KOPT-K1 (cell line): ENCODE measurements around the gene FAM114A1.
"Not testable (repeated sequence)": the region's sequence is repeated elsewhere in the genome, so short reads cannot be mapped to it uniquely, and the experiment has no call there.

Experiments
- H3K27ac ChIP-seq: fragments of 200-600 bp; sonication (generic); 2 replicates; pipeline ENCODE4 v1.5.1; 2016; ENCODE audit warnings: antibody characterized with exemption, mild to moderate bottlenecking, low read depth, low read length; ENCODE audit not compliant: poor library complexity, severe bottlenecking
- H3K36me3 ChIP-seq: fragments of 200-600 bp; sonication (generic); 2 replicates; pipeline ENCODE4 v1.5.1; 2017; ENCODE audit warnings: antibody characterized with exemption, mild to moderate bottlenecking, low read length, moderate library complexity; ENCODE audit not compliant: insufficient read depth
- H3K9me3 ChIP-seq: fragments of 200-600 bp; sonication (generic); 2 replicates; pipeline ENCODE4 v1.5.1; 2017; ENCODE audit warnings: antibody characterized with exemption, low read length, mild to moderate bottlenecking; ENCODE audit not compliant: insufficient read depth, poor library complexity, severe bottlenecking

Gene FAM114A1

DNA sequence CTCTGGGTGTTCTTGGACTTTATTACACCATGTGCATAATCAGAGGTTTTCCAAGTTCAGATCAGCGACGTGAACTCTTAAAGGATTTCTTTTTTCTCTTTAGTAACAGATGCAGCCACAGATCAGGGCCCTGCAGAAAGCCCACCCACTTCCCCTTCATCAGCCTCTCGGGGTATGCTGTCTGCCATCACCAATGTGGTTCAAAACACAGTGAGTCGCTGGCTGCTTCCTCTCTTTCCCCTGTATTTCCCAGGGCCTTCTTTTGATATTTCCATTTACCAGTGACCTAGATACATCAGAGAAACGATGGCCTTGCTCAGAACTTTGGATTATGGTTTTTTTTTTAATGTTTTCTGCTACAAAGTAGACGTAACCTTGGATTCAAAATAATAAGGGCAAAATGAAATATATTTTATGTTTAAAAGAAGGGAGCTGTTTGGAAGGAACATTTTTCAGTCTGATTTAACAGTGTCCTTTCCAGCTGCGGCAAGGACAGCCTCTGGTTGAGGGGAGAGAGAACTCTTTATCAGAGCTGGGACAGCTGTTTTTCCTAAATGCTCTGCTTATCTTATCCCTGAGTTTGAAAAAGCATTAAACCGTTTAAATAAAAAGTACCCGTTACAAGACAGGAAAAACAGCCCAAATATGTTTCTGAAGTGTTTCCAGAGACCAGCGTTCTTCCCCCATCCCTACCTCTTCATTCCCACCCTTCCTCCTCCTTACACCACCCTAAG, 38.2 kb downstream of the FAM114A1 start:
- no peaks in the 10 kb centered on the region for H3K36me3 ChIP-seq
- no peak overlapping the region for H3K27ac ChIP-seq
- no peaks in the 10 kb centered on the region for H3K9me3 ChIP-seq

DNA sequence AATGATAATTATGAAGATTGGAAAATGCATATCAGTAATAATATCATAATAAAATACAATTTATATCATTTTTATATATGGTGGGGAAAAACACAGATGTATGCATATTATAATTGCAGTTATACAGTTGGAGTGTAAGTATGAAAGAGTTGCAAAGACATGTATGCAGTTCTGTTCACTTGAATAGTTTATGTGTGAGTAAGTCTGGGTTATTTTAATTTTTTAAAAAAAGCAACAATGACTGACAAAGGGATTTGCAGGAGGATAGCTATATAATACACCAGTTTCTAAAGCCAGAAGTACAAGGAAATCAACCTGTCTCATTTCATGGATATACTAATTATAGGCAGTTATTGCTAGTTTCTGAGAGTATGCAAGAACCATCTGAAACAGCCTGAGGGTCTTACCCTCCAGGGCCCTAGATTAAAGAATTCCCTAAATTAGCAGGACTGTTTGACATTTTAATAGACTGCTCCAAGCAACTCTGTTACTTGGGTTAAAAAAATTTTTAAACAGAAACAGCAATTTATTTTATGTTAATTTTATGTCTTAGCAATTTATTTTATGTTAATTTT, 40.2 kb downstream of the FAM114A1 start:
- Histone ChIP-seq H3K27ac (no peak overlapping the region), H3K36me3 (no peaks in the 10 kb centered on the region), H3K9me3 (no peaks in the 10 kb centered on the region)

DNA sequence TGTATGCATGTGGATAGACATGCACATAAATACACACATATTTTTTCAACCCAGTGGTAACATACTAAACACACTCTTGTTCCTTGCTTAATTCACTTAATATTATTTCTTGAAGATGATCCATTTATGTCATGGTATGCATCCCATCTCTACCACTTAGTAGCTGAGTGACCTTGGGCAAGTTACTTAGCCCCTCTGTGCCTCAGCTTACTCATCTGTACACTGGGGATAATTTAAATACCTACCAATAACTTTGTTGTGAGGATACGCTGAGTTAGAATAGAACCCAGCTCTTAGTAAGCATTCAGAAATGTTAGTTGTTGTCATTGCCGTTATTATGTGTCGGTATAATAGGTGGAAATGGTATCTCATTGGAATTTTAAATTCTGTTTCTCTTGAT, 41.4 kb downstream of the FAM114A1 start:
- H3K9me3 ChIP-seq = no peaks in the 10 kb centered on the region
- no peak overlapping the region for H3K27ac ChIP-seq
- H3K36me3 ChIP-seq = no peaks in the 10 kb centered on the region

DNA sequence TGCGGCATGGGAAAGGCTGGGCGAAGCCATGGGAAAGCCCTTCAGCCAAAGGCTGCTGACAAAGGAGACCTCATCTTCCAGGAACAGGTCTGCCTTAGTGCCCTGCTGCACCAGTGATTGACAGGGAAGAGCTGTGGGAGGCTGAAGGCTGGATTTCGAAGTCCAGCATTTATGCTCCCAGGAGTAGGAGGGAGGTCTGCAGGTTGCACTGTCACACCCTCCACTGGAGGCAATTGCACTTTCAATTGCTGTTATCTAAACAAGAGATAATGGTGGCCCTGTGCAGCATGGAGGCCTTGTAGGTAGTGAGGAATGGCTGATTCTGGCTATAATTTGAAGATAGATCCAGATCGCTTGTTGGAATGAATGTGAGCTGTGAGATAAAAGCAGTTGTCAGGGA, 43.7 kb downstream of the FAM114A1 start:
- no peaks in the 10 kb centered on the region for H3K9me3 ChIP-seq
- no peak overlapping the region for H3K27ac ChIP-seq
- H3K36me3 ChIP-seq = no peaks in the 10 kb centered on the region

DNA sequence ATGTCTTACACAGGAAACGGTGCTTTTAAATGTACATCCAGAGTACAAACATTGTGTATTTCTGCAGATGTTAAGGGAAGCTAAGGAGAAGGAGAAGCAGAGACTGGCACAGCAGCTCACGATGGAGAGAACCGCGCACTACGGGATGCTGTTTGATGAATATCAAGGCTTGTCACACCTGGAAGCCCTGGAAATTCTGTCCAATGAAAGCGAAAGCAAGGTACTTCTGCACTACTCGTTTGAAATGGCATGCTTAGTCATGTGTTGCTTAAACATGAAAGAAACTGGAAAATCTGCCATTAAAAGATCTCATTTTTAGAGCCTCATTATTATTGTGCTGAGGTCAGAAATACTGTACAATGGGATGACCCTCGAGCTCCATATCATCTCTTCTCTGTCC, 47.2 kb downstream of the FAM114A1 start:
- peak overlapping the region; percentile 16 for H3K27ac ChIP-seq
- H3K9me3 ChIP-seq = no peaks in the 10 kb centered on the region
- no peaks in the 10 kb centered on the region for H3K36me3 ChIP-seq

DNA sequence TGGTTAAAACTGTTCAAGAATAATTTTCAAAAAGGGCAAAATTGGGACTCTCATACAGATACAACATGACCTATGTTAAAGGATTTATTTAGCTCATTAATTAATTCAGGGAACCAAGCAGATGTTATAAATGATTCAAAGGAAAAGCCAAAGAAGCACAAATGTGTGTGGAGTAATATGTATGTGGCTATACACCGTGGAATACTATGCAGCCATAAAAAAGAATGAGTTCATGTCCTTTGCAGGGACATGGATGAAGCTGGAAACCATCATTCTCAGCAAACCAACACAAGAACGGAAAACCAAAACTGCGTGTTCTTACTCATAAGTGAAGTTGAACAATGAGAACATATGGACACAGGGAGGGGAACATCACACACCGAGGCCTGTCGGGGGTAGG, 48.7 kb downstream of the FAM114A1 start:
- H3K36me3 ChIP-seq, H3K9me3 ChIP-seq, H3K27ac ChIP-seq: not testable (repeated sequence)

DNA sequence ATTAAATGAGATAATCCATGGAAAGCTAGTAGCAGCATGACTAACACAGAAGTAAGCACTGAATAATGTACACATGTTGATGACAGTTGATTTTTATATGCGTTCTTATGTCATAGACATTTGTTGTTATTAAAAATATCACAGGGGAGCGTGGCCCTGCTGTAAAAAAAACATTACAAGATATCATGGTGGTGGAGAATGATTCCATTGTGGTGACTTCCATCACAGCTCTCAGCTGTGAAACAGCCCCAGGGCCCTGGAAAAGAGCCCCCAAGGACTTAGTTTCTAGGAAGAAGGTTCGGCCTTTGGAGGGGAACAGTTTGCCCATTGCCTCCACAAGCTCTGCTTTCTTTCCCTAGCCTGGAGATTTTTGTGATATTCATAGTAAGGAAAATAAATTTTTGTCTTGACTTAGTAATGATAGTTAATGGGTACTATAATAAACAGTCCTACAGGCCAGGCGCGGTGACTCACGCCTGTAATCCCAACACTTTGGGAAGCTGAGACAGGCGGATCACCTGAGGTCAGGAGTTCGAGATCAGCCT, 49.9 kb downstream of the FAM114A1 start:
- H3K27ac ChIP-seq = no peak overlapping the region
- no peaks in the 10 kb centered on the region for H3K36me3 ChIP-seq
- no peaks in the 10 kb centered on the region for H3K9me3 ChIP-seq

DNA sequence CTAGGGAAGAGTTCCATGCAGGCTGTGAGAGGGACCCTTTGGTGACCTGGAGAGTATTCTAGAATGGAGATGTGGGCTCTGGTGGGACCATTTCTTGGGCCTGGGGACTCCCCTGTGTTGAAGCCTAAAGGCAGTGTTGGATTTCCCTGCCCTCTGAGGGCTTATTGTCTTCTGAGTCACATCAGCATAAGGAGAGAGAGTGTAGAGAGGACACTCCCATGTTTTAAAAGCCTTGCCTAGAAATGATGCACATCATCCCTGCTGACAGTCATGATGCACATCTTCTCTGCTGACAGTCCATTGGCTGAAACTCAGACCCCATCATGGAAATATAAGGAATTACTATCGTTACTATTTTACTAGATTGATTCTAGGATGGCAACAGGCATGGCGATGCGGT, 51.9 kb downstream of the FAM114A1 start:
- Histone ChIP-seq H3K9me3 (no peaks in the 10 kb centered on the region), H3K27ac (no peak overlapping the region), H3K36me3 (no peaks in the 10 kb centered on the region)

DNA sequence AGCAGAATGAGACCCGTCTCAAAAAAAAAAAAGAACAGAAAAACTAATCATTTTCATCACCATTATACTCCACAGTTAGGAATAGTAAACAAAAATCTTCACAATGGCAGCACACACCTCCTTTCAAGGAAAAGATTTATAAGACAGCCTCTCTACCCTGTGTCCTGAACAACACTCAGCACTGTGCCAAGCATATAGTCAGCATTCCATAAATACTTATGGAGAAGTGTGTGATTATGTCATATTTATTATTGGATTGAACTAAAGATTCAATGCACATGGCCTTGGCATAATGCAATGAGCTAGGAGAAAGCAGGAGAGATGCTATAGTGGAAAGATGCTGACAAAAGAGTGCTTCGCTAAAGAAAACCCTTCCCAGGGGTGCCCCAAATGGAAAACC, 52.6 kb downstream of the FAM114A1 start:
- H3K36me3 ChIP-seq = no peaks in the 10 kb centered on the region
- no peaks in the 10 kb centered on the region for H3K9me3 ChIP-seq
- no peak overlapping the region for H3K27ac ChIP-seq

DNA sequence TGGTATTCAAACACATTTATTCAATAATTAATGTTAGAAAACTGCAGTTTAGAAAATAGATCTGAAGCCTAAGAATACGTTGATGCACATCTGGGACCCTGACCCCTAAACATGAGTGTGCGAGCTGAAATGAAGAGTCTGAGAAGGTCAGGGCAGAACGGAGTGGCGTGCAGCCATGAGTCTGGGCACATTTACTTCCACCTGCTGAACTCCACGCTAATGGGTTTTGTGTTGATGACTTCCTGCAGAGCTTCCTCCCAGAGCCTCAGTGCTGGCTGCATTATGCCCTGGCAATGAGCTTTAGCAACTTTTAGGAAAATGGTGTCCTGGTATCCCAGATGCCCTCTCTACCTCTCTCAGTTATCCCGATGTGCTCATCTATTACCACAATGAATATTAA, 53.1 kb downstream of the FAM114A1 start:
- Histone ChIP-seq H3K36me3 (no peaks in the 10 kb centered on the region), H3K27ac (no peak overlapping the region), H3K9me3 (no peaks in the 10 kb centered on the region)

DNA sequence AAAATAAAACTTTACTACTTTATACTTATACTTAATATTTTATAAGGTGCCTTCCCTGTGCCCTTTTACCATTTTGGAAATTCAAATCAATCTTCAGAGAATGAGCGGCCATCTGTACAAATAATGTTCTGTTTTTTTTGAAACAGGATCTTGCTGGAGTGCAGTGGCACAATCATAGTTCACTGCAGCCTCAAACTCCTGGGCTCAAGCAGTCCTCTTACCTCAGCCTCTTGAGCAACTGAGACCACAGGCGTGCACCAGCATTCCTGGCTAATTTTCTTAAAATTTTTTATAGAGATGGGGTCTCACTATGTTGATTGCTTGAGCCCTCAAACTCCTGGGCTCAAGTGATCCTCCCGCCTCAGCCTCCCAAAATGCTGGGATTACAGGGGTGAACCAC, 53.5 kb downstream of the FAM114A1 start:
- no peak overlapping the region for H3K27ac ChIP-seq
- no peaks in the 10 kb centered on the region for H3K9me3 ChIP-seq
- no peaks in the 10 kb centered on the region for H3K36me3 ChIP-seq

DNA sequence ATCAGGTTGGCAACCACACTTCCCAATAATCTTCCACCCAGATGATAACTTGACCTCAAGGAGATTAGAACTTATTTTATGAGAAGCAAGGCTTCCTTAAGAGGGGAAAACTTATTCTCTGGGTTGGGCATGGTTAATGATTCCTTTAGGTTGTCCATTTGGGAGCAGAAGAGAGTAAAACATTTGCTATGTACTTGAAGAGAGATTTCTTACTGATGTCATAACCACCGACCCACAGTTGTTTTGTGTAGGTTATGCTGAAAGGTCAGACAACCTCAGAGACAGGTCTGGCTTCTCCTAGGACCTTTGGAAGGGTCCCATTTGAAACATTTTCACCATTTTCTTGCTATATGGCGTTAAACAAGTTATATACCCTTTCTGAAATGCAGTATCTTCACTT, 56.1 kb downstream of the FAM114A1 start:
- Histone ChIP-seq H3K27ac (no peak overlapping the region), H3K36me3 (no peaks in the 10 kb centered on the region), H3K9me3 (no peaks in the 10 kb centered on the region)

DNA sequence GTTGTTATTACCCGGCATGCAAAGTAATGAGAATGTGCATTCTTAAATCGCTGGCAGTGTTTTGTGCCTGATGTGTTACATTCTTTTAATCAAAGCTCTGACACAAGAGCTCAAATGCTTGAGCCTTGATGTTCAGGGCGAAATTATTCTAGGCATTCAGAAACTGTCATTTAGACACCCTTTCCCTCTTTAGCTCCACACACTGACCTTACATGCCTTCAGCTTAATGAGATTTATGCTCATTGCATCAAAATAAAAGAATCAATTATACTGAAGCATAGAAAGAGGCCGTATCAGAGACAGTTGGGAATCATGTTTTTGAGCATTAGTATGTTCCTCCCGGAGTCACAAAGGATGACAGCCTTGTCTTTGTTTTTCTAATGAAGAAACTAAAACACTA, 56.7 kb downstream of the FAM114A1 start:
- Histone ChIP-seq H3K9me3 (no peaks in the 10 kb centered on the region), H3K27ac (no peak overlapping the region), H3K36me3 (no peaks in the 10 kb centered on the region)

DNA sequence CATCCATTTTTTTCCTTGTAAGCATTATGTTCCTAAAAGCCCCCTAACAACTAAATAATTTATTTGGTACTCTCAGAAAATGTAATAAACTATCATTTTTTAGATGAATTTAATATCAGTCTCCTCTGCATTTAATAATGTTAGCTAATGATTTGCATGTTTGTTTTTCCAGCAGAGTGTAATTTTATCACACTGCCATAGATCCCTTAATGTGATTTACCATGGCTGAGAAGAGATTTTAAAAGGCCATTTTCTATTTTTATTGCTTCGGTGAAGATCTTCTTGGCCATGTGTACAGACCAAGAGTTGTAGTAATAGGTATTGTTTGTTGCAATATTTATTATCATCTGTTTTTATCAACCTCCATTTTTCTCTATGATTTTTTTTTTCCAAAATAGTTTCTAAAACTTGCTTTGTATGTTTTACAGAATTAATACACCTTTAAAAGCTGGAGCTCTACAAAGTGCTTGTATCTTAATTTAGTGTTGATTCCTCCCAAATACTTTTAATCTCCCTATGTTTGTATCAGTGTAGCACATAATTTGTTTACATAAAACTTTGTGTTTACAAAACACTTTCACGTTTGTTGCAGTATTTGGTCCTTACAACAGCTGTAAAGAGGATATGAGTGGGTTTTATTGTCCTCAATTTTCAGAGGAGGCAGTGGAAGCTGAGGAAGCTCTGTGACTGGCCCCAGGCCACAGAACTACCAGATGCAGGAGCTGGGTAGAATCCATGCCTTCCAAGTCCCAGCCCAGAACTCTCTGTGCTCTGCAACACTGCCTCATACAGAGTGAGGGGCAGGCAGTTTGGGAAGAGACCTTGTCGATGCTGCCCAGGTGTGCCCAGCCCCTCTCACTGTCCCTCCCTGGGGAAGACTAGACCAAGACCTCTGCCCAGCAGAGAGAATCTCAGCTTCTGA, 58.1 kb downstream of the FAM114A1 start:
- no peaks in the 10 kb centered on the region for H3K36me3 ChIP-seq
- no peaks in the 10 kb centered on the region for H3K9me3 ChIP-seq
- H3K27ac ChIP-seq = no peak overlapping the region

DNA sequence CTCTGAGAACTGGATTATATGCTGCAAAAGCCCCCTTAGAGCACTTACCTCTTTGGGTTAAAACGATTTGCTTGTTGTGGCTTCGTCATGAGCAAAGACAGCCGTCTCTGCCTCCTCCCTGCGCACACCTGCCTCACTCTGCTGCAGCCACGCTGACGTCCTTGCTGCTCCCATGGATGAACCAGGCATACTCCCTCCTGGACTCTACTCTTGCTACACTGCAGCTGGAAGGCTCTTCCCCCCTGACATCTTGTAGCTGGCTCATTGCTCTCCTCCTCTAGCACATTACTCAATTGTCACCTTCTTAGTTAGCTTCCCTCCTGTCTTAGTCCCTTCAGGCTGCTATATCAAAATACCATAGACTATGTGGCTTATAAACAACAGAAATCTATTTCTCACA, 59.3 kb downstream of the FAM114A1 start:
- Histone ChIP-seq H3K9me3 (no peaks in the 10 kb centered on the region), H3K27ac (no peak overlapping the region), H3K36me3 (no peaks in the 10 kb centered on the region)
